Right ventricle myocardium inferior (tissue), 1 donor: Measurements from ENCODE around the gene LMO7. TPM values are rescaled to one million over a fixed set of nuclear protein-coding genes. Genes with fewer than 3 reads are reported as not detected.

Experiments
- ATAC-seq: fragments of 200-7000 bp; cut with Tn5 transposase; one replicate; pipeline ENCODE4 v1.9.1; 2020; ENCODE audit warnings: mild to moderate bottlenecking, moderate library complexity
- DNase-seq: peaks from one replicate; pipeline ENCODE4 v3.0.0; 2021; ENCODE audit errors: missing footprints
- intact Hi-C: fragments of 100-400 bp; cut with DNase I; formaldehyde crosslinking; loops from one replicate; pipeline ENCODE4 v1.11.0; 2022
- total RNA-seq: library from RNA; stranded (reverse); fragmentation: NEBNext Ultra II Directional; extraction: Animal tissue kit (Norgen Biotek cat#: 25700); gene quantifications from one replicate; pipeline ENCODE4 v1.2.1, GENCODE V29; 2021
- donor health status: DM: no; HTN: yes; CAD: no; lungs with severe emphysema.

LMO7 gene
- total RNA-seq, 1 donor from 2014 or later: 392 TPM

DNA sequence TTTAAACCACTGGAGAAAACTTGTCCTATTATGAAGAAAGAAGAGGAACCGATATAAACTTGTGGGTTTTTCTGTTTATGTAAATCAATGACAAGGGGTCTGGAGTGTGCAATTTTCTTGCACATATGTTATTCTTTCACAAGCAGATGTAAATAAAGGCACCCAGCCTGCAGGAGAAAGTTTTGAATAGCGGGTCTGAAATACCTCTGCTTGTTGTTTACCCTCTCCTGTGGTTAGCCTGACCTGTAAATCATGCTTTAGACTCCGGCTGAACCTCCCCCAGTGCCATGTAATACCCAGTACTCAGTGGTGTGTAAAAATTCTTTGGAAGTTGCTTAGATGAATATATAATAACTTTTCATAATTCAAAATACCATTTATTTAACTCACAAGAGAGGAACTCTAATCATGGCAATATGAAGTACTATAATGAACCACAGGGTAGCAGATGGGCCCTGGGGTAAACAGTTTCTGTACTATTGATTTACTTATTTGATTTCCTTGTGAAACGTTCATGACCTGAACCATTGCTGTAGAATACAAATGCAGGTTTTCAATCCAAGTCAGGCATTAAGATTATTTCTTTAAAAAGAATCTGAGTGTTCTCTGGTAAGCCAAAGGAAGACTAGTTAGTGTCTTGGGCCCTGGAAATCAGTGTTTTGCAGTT, 245.1 kb downstream of the LMO7 start:
- no peak for DNase-seq
- no peak for ATAC-seq
- intact Hi-C loops: loop anchor here (2.0 kb wide), 1 partner anchor 138 kb away; no protein-coding TSS in a partner anchor

DNA sequence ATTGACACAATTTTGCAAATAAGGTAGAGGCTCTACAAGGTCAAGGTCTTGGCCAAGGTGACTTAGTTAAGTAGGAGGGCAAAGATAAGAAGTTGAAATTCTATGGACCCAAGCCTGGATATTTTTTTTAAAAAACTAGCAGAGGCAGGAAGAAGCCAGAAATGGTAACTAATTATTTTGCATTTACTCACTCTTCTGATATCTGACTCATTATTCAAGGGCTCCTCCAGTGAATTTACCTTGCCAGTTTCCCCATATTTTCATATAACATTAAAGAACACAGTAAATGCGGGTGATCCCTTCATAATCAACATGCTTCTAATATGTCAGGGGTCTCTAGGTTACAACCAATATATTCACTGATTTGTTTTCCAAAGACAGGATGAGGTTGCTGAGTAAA, 246.1 kb downstream of the LMO7 start:
- intact Hi-C loops: no loop called here
- DNase-seq: no peak
- no peak for ATAC-seq

DNA sequence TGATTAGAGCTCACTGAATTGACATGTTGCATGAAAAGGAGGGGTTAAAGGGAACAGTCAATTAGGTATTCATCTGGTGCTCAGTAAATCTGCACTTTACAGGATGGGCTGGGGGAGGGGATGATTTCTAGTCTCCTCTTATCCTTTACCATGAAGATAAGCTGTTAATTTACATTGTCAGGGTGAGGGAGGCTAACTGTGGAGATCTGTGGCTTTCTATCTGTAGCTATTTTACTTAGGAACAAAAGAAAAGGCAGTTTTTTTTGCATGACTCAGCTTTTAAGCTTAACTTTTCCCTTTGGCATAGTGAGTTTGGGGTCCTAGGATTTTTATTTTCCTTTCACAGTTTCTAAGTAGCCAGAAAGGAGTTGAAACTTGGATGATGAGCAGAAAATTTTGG, 253.3 kb downstream of the LMO7 start:
- intact Hi-C loops: no loop called here
- ATAC-seq (no peak), DNase-seq (no peak)

GRCh38 chr13:75895168-75895567, 259.0 kb downstream of the LMO7 start:
- ATAC-seq (no peak), DNase-seq (no peak)
- intact Hi-C loops: no loop called here

DNA sequence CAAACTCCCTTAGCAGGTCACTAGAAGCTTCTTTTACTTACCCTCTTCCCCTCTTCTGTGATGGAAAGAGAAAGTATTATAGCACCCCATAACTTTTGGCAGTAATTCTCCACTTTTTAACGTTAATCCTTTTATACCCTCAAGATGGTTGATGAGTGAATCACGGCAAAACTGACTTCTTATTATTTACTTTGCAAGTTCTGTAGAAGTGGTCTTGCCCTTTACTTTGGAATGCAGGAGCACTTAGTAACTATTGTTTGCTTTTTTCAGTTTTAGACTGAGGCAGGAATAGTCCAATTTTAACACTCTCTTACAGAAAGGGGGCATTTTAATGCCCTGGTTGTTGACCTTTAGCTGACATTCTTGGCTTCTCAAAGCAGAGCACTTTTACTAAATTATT, 260.1 kb downstream of the LMO7 start:
- ATAC-seq (no peak), DNase-seq (no peak)
- intact Hi-C loops: no loop called here

DNA sequence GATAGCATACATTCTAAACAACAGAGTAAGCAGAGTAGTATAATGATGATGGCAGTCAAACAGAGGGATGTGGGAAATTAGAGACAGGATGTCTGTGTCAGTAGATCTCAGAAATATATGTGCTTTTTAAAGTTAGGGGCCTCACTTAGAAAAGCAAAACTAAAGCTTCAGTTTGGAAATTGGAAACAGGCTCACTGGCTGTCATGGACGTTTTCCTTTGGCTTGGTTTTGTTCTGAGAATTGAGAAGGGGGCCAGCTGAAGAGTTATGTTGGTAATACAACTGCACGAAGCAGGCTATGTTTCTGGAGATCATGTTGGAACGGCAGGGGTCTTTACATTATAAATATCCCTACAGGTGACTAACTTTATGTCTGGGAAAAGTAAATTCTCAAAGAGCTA, 261.3 kb downstream of the LMO7 start:
- intact Hi-C loops: no loop called here
- DNase-seq (no peak), ATAC-seq (no peak)

DNA sequence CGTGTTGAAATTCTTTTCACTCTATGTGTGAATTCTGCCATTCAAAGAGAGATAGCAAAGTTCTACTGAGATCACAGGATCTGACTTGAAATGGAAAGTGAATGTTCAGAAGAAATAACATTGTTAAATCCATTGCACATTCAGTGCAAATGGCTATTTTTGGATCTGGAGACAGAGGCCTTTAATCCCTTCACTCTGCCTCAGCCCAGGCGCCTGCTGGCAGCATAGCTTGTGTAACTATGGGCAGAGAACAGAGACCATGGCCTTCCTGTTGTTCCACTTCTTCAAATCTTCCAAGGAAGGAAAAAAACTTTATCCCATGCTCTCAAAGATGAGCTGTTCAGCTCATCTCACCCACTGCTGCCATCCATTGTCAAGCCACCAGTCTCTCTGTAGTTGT, 265.4 kb downstream of the LMO7 start:
- ATAC-seq (peak; percentile 55), DNase-seq (no peak)
- intact Hi-C loops: loop anchor here (5.0 kb wide), 1 partner anchor 106 kb away; no protein-coding TSS in a partner anchor

DNA sequence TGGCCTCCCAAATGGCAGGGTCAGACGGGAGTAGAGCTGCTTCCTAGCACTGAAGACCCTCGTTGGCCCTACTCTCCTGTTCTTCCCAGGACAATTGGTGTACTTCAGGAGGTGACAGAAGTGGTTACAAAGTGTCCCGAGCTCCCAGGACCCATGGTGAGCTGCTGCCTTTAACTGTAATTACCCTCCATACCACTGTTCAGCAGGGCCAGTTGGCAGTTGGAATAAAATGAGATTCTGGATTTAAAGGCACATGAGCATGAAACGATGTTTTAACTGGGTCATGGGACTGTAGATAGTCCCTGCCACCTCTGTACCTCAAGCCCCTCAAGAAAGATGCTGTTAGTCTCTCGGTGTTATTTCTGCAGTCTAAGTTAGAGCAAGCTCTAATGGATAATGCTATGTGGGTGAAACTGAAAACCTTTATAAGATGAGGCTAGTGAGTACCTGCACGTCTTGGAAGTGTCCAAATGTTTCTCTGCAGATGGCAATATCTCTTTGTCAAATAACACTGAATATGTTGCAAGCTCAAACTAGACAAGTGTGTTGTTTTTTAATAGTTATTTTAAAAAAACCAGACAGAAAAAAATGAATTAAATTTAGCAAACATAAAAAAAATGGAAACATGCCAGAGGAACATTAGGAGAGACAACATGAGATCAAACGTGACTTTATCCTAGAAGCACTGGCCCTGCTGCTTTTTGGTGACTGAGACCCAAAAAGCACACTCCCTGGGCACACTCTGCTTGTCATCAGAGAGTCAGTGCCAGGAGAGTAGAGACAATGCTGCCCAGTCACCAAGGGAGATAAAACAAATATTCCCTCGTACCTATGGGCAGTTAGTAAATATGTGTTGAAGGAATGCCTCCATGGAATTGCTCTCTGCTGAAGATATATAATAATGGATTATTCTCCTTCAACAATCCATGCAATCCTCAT, 266.3 kb downstream of the LMO7 start:
- DNase-seq (no peak), ATAC-seq (peak; percentile 73)
- intact Hi-C loops: loop anchor here (5.0 kb wide), 1 partner anchor 105 kb away; no protein-coding TSS in a partner anchor

- no peak for DNase-seq
- ATAC-seq: no peak
- intact Hi-C loops: loop anchor here (5.0 kb wide), 1 partner anchor 103 kb away; no protein-coding TSS in a partner anchor
Measured at GRCh38 chr13:75904012-75904411, 267.9 kb downstream of the LMO7 start.

DNA sequence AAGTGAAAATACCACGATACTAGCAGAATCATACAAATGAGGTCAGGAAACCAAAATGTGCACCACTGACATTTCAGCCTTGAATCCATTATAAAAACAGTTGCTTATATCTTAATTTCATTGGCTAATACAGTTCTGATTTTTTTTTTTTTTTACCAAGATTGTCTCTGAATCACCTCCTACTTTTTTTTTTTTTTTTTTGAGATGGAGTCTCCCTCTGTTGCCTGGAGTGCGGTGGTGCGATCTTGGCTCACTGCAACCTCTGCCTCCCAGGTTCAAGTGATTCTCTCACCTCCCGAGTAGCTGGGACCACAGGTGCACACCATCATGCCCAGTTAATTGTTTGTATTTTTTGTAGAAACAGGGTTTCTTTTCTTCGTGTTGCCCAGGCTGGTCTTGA, 270.2 kb downstream of the LMO7 start:
- intact Hi-C loops: no loop called here
- ATAC-seq: no peak
- DNase-seq: no peak

- intact Hi-C loops: no loop called here
Measured at GRCh38 chr13:75907044-75907443, 270.9 kb downstream of the LMO7 start.

DNA sequence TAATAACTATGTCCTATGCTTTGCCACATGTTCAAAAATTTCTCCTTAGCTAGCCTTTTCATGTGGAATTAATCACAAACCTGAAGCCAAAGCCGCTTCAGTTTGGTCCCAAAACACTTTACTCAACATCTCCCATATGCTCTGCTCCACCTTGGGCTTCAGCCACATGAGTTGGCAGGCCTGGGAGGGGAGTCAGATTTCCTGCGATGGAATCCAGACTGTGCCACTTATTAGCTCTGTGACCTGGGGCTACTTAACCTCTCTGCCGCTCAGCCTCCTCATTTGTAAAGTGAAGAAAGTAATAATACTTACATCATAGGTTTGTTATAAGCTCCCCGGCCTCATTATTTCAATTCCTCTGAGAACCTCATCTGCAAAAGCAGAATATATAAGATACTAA, 272.0 kb downstream of the LMO7 start:
- DNase-seq: no peak
- intact Hi-C loops: no loop called here
- peak; percentile 85 for ATAC-seq

More at GRCh38 chr13:75907044-75907443, 270.9 kb downstream of the LMO7 start:
- DNase-seq (no peak), ATAC-seq (no peak)

Other genes with a start within 250 kb of the LMO7 start
- 86.8 TPM for gene TBC1D4, start 154.2 kb upstream of the LMO7 start, total RNA-seq
- 126 TPM for gene COMMD6, start 98.5 kb upstream of the LMO7 start, total RNA-seq
- gene UCHL3, start 86.5 kb upstream of the LMO7 start, total RNA-seq: 21.2 TPM